Bronchial epithelial cell (primary cell): Measurements from ENCODE around the gene PEAK1. TPM values are rescaled to one million over a fixed set of nuclear protein-coding genes. Genes with fewer than 3 reads are reported as not detected.
A peak's percentile ranks its signal among the peaks of the same experiment; 100 is the strongest.

Source experiments
- DNase-seq: peaks from one replicate; pipeline ENCODE4 v3.0.0-alpha.2; 2010; ENCODE audit warnings: low read depth
- FAIRE-seq: peaks from 2 replicates; lab custom pipeline; 2011; peaks lifted over from hg19 to GRCh38; lab: Jason Lieb, UNC
- H3K27me3 ChIP-seq: 2 replicates; pipeline ENCODE4 v1.5.1; 2011; ENCODE audit warnings: low read length; ENCODE audit not compliant: control insufficient read depth, insufficient read depth
- H3K36me3 ChIP-seq: 2 replicates; pipeline ENCODE4 v1.5.1; 2011; ENCODE audit warnings: low read length; ENCODE audit not compliant: control insufficient read depth, insufficient read depth
- H3K4me3 ChIP-seq: 2 replicates; pipeline ENCODE4 v1.5.1; 2011; ENCODE audit warnings: mild to moderate bottlenecking, low read depth, low read length, control low read depth
- total RNA-seq: library from RNA; depleted of rRNA; stranded (reverse); fragments of >200 nt; gene quantifications from 2 replicates; pipeline ENCODE4 v1.2.1, GENCODE V29; 2014
- TF ChIP-seq, protein P1 (sequence below): IDR thresholded peaks from 2 replicates; pipeline ENCODE4 v1.5.1; 2011; ENCODE audit warnings: mild to moderate bottlenecking, moderate library complexity, low read length, control low read depth, inconsistent platforms; ENCODE audit not compliant: insufficient read depth, severe bottlenecking

Gene PEAK1
- total RNA-seq, 1 donor from 2014 or later: 3.7 TPM

GRCh38 chr15:77336006-77336405, 83.9 kb downstream of the PEAK1 start:
- H3K4me3 ChIP-seq: no peak overlapping the region
- H3K27me3 ChIP-seq: no peaks in the 10 kb centered on the region
- TF ChIP-seq, protein P1, sequence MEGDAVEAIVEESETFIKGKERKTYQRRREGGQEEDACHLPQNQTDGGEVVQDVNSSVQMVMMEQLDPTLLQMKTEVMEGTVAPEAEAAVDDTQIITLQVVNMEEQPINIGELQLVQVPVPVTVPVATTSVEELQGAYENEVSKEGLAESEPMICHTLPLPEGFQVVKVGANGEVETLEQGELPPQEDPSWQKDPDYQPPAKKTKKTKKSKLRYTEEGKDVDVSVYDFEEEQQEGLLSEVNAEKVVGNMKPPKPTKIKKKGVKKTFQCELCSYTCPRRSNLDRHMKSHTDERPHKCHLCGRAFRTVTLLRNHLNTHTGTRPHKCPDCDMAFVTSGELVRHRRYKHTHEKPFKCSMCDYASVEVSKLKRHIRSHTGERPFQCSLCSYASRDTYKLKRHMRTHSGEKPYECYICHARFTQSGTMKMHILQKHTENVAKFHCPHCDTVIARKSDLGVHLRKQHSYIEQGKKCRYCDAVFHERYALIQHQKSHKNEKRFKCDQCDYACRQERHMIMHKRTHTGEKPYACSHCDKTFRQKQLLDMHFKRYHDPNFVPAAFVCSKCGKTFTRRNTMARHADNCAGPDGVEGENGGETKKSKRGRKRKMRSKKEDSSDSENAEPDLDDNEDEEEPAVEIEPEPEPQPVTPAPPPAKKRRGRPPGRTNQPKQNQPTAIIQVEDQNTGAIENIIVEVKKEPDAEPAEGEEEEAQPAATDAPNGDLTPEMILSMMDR: no peak
- FAIRE-seq (peak; percentile 89), DNase-seq (no peak)
- H3K36me3 ChIP-seq: no peaks in the 10 kb centered on the region

DNA sequence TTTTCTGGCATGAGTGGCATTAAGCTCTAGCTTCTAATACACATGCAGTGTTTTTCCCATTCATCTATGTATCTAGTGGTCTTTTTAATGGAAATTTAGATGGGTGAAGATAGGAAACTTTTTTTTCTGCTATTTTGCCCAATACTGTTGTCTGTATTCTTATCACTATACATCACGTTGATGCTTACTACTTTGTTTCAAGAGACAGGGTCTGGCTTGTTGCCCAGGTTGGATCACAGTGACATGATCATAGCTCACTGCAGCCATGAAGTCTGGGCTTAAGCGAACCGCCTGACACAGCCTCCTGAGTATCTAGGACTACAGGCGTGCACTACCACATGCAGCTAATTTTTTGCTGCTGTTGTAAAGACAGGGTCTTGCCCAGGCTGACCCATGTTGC, 84.6 kb downstream of the PEAK1 start:
- FAIRE-seq: peak; percentile 18
- DNase-seq: no peak
- Histone ChIP-seq H3K36me3 (no peaks in the 10 kb centered on the region), H3K27me3 (no peaks in the 10 kb centered on the region), H3K4me3 (no peak overlapping the region)
- TF ChIP-seq, protein P1: no peak

- no peak for FAIRE-seq
- TF ChIP-seq, protein P1: no peak
Observed at GRCh38 chr15:77333166-77333565, 86.7 kb downstream of the PEAK1 start.

GRCh38 chr15:77329202-77329601, 90.7 kb downstream of the PEAK1 start:
- H3K36me3 ChIP-seq: no peaks in the 10 kb centered on the region
- DNase-seq: no peak
- FAIRE-seq: no peak
- no peak overlapping the region for H3K4me3 ChIP-seq
- TF ChIP-seq, protein P1: no peak
- H3K27me3 ChIP-seq: no peaks in the 10 kb centered on the region

More at GRCh38 chr15:77333166-77333565, 86.7 kb downstream of the PEAK1 start:
- H3K27me3 ChIP-seq: no peaks in the 10 kb centered on the region
- no peak overlapping the region for H3K4me3 ChIP-seq
- H3K36me3 ChIP-seq: no peaks in the 10 kb centered on the region
- DNase-seq: no peak

GRCh38 chr15:77327844-77328529, 91.9 kb downstream of the PEAK1 start:
- TF ChIP-seq, protein P1: no peak
- H3K27me3 ChIP-seq: no peaks in the 10 kb centered on the region
- DNase-seq: no peak
- no peaks in the 10 kb centered on the region for H3K36me3 ChIP-seq
- no peak overlapping the region for H3K4me3 ChIP-seq
- no peak for FAIRE-seq

GRCh38 chr15:77327168-77327567, 92.7 kb downstream of the PEAK1 start:
- TF ChIP-seq, protein P1: no peak
- DNase-seq (no peak), FAIRE-seq (no peak)

More at GRCh38 chr15:77327168-77327567, 92.7 kb downstream of the PEAK1 start:
- Histone ChIP-seq H3K36me3 (no peaks in the 10 kb centered on the region), H3K4me3 (no peak overlapping the region), H3K27me3 (no peaks in the 10 kb centered on the region)
